GM23338 (cell line): ENCODE measurements around the gene CDCP1. TPM values are rescaled to one million over a fixed set of nuclear protein-coding genes. Genes with fewer than 3 reads are reported as not detected.

ENCODE experiments used
- ATAC-seq: fragments of 200-7000 bp; cut with Tn5 transposase; 3 replicates; pipeline ENCODE4 v1.9.1; 2020
- DNase-seq: peaks from one replicate; pipeline ENCODE4 v3.0.0-alpha.2; 2015; ENCODE audit warnings: low spot score
- H2AFZ ChIP-seq: fragments of 200-600 bp; sonication (generic); 2 replicates; pipeline ENCODE4 v1.8.0; 2016; ENCODE audit warnings: antibody characterized with exemption, mild to moderate bottlenecking, moderate library complexity
- H3F3A ChIP-seq: fragments of 200-600 bp; sonication (generic); replicated peaks from 2 replicates; pipeline ENCODE4 v1.8.0; 2017; ENCODE audit warnings: antibody characterized with exemption, mixed run types, low read depth
- H3K27ac ChIP-seq: fragments of 200-600 bp; sonication (generic); 2 replicates; pipeline ENCODE4 v1.6.1; 2016; ENCODE audit warnings: low read depth
- H3K27me3 ChIP-seq: fragments of 200-600 bp; sonication (generic); 2 replicates; pipeline ENCODE4 v1.8.0; 2016; ENCODE audit warnings: mild to moderate bottlenecking, mixed run types, moderate library complexity; ENCODE audit not compliant: insufficient read depth
- H3K36me3 ChIP-seq: fragments of 200-600 bp; sonication (generic); 2 replicates; pipeline ENCODE4 v1.8.0; 2016; ENCODE audit warnings: mild to moderate bottlenecking; ENCODE audit not compliant: insufficient read depth
- H3K4me1 ChIP-seq: fragments of 200-600 bp; sonication (generic); 2 replicates; pipeline ENCODE4 v1.8.0; 2016; ENCODE audit warnings: mild to moderate bottlenecking, moderate library complexity; ENCODE audit not compliant: insufficient read depth
- H3K4me2 ChIP-seq: fragments of 200-600 bp; sonication (generic); 2 replicates; pipeline ENCODE4 v1.7.1; 2017; ENCODE audit warnings: mixed run types
- H3K4me3 ChIP-seq: fragments of 200-600 bp; sonication (generic); 2 replicates; pipeline ENCODE4 v1.6.1; 2016; ENCODE audit warnings: mixed run types
- H3K79me2 ChIP-seq: fragments of 200-600 bp; sonication (generic); replicated peaks from 2 replicates; pipeline ENCODE4 v1.8.0; 2017; ENCODE audit warnings: mild to moderate bottlenecking; ENCODE audit not compliant: insufficient read depth
- H3K9me2 ChIP-seq: fragments of 200-600 bp; sonication (generic); 2 replicates; pipeline ENCODE4 v1.8.0; 2017; ENCODE audit not compliant: insufficient read depth
- H4K20me1 ChIP-seq: fragments of 200-600 bp; sonication (generic); replicated peaks from 2 replicates; pipeline ENCODE4 v1.8.0; 2017; ENCODE audit warnings: mild to moderate bottlenecking; ENCODE audit not compliant: insufficient read depth
- H3K27ac Mint-ChIP-seq: 2 replicates; pipeline ENCODE4 v1.8.0; 2020; ENCODE audit warnings: inconsistent platforms, mild to moderate bottlenecking, moderate library complexity, mixed read lengths
- H3K27me3 Mint-ChIP-seq: 3 replicates; pipeline ENCODE4 v1.8.0; 2022; ENCODE audit warnings: low read depth, mild to moderate bottlenecking, moderate library complexity, mixed read lengths, inconsistent platforms; ENCODE audit not compliant: insufficient read depth, poor library complexity
- H3K36me3 Mint-ChIP-seq: 3 replicates; pipeline ENCODE4 v1.8.0; 2021; ENCODE audit warnings: low read depth, mild to moderate bottlenecking, inconsistent platforms, moderate library complexity, mixed read lengths
- H3K4me1 Mint-ChIP-seq: 3 replicates; pipeline ENCODE4 v1.8.0; 2020; ENCODE audit warnings: mild to moderate bottlenecking, inconsistent platforms, mixed read lengths
- H3K4me3 Mint-ChIP-seq: 3 replicates; pipeline ENCODE4 v1.8.0; 2021; ENCODE audit warnings: moderate library complexity, mild to moderate bottlenecking, inconsistent platforms, mixed read lengths
- H3K9me3 Mint-ChIP-seq: 3 replicates; pipeline ENCODE4 v1.8.0; 2020; ENCODE audit warnings: moderate library complexity, mild to moderate bottlenecking, inconsistent platforms, mixed read lengths
- CREB1 ChIP-seq: fragments of 250-450 bp; sonication (Bioruptor Pico); IDR thresholded peaks from 2 replicates; pipeline ENCODE4 v1.5.0; 2020; ENCODE audit warnings: low read depth, mild to moderate bottlenecking, moderate library complexity
- CTCF ChIP-seq, 2 experiments: fragments of 200-600 bp in 1 of 2; sonication (generic) in 1 of 2; conservative IDR thresholded peaks; 2 replicates each; pipeline versions ENCODE4 v1.5.1 to v1.6.1; 2016 to 2017; ENCODE audit warnings: antibody characterized with exemption in 2 of 2, low read depth in 2 of 2, mild to moderate bottlenecking in 2 of 2, moderate library complexity in 1 of 2
- ETS1 ChIP-seq: IDR thresholded peaks from 2 replicates; pipeline ENCODE4 v1.6.1; 2016; ENCODE audit warnings: antibody characterized with exemption
- EZH2 ChIP-seq: fragments of 200-600 bp; sonication (generic); IDR thresholded peaks from one replicate; pipeline ENCODE4 v1.8.0; 2017; ENCODE audit warnings: antibody characterized with exemption, mild to moderate bottlenecking, low read depth; ENCODE audit not compliant: unreplicated experiment
- EZH2phosphoT487 ChIP-seq: fragments of 200-600 bp; sonication (generic); IDR thresholded peaks from one replicate; pipeline ENCODE4 v1.8.1; 2018; ENCODE audit warnings: antibody characterized with exemption; ENCODE audit not compliant: unreplicated experiment
- JUNB ChIP-seq: IDR thresholded peaks from one replicate; pipeline ENCODE4 v1.6.1; 2016; ENCODE audit warnings: antibody characterized with exemption; ENCODE audit not compliant: unreplicated experiment
- NANOG ChIP-seq: IDR thresholded peaks from 2 replicates; pipeline ENCODE4 v1.6.1; 2016; ENCODE audit warnings: antibody characterized with exemption, borderline replicate concordance
- POLR2AphosphoS5 ChIP-seq: IDR thresholded peaks from 2 replicates; pipeline ENCODE4 v1.6.1; 2016; ENCODE audit warnings: antibody characterized with exemption, low read depth
- REST ChIP-seq: IDR thresholded peaks from one replicate; pipeline ENCODE4 v1.6.1; 2018; ENCODE audit warnings: antibody characterized with exemption; ENCODE audit not compliant: unreplicated experiment
- STAT1 ChIP-seq: IDR thresholded peaks from one replicate; pipeline ENCODE4 v1.6.1; 2016; ENCODE audit warnings: antibody characterized with exemption; ENCODE audit not compliant: unreplicated experiment
- ZNF114 ChIP-seq: fragments of 250-450 bp; sonication (Bioruptor Pico); IDR thresholded peaks from 2 replicates; pipeline ENCODE4 v1.5.0; 2020; ENCODE audit warnings: mild to moderate bottlenecking, moderate library complexity
- ZNF331 ChIP-seq: fragments of 250-450 bp; sonication (Bioruptor Pico); IDR thresholded peaks from 2 replicates; pipeline ENCODE4 v1.5.0; 2020; ENCODE audit warnings: low read depth, mild to moderate bottlenecking, moderate library complexity
- polyA plus RNA-seq: library from polyadenylated mRNA; unstranded; fragments of >200 nt; fragmentation: Nextera tagmentation; extraction: Ambion mirVana; gene quantifications from 2 replicates; pipeline ENCODE4 v1.2.1, GENCODE V29; 2016
- total RNA-seq: library from RNA; depleted of rRNA; stranded (reverse); fragments of >200 nt; shearing (Covaris generic); gene quantifications from 2 replicates; pipeline ENCODE4 v1.2.3, GENCODE V29; 2014

The CDCP1 gene
- total and polyA plus RNA-seq, 2 experiments from 2014 or later: 7.7 to 20.1 TPM

GRCh38 chr3:45124352-45124751 is 21.8 kb downstream of the CDCP1 start (continued):
- TF ChIP-seq REST (no peak), ETS1 (no peak), STAT1 (no peak), POLR2AphosphoS5 (no peak), ZNF114 (no peak), NANOG (no peak), CTCF (conservative IDR thresholded peaks at IDR 0.05; ENCODE audit: low read depth in 2 of 2) (no peak), EZH2 (no peak), CREB1 (no peak), EZH2phosphoT487 (no peak), ZNF331 (CRISPR knock-in tag) (no peak)

GRCh38 chr3:45123581-45124269 is 22.5 kb downstream of the CDCP1 start:
- Histone ChIP-seq H3K27me3 (no peaks in the 10 kb centered on the region), H2AFZ (no peak overlapping the region), H3K4me1 (no peaks in the 10 kb centered on the region), H3K79me2 (peaks cover 3% of the 10 kb centered on the region; the same call in 1 of the 2 replicates), H3F3A (no peaks in the 10 kb centered on the region), H3K36me3 (no peaks in the 10 kb centered on the region), H3K4me3 (no peak overlapping the region), H4K20me1 (peaks cover 3% of the 10 kb centered on the region; the same call in 1 of the 2 replicates), H3K4me2 (no peak overlapping the region), H3K27ac (no peak overlapping the region), H3K9me2 (no peaks in the 10 kb centered on the region)
- no peaks in the 10 kb centered on the region for H3K27me3 Mint-ChIP-seq
- H3K9me3 Mint-ChIP-seq: no peaks in the 10 kb centered on the region
- DNase-seq: no peak
- TF ChIP-seq ETS1: no peak
- no peak for TF ChIP-seq ZNF331 (CRISPR knock-in tag)
- no peak for TF ChIP-seq EZH2phosphoT487
- no peak for TF ChIP-seq JUNB
- TF ChIP-seq NANOG: no peak
- no peak for TF ChIP-seq ZNF114
- H3K4me1 Mint-ChIP-seq: peaks cover 3% of the 10 kb centered on the region; the same call in 1 of the 3 replicates
- ATAC-seq: peak; percentile 83
- no peak overlapping the region for H3K4me3 Mint-ChIP-seq
- no peak overlapping the region for H3K27ac Mint-ChIP-seq
- H3K36me3 Mint-ChIP-seq: no peaks in the 10 kb centered on the region
